ENCODE results near the gene HEPN1. TPM values are rescaled to one million over a fixed set of nuclear protein-coding genes. Genes with fewer than 3 reads are reported as not detected.

Gene HEPN1
- polyA plus RNA-seq, 2 of the 4 experiments (the other 2 are of a cell fraction): not detected

DNA sequence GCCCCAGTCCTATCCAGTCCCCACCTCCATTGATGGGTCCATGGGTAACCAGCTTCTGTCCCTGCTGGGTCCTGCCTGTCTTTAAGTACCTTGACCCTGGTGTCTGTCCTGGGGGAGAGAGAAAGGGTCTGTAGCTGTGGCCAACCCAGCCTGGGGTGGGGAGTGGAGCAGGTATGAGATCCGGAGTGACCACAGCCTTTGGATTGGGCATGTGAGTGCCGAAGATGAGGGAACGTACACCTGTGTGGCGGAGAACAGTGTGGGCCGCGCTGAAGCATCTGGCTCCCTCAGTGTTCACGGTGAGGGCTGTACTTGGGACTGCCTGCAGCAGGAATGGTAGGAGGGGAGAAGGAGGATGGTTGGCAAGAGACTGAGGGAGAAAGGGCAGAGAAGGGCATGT, 48.6 kb upstream of the HEPN1 start:
- ATAC-seq (no peak), FAIRE-seq (no peak), DNase-seq (ENCODE audit: low read depth in 1 of 2, low spot score in 1 of 2) (no peak)
- no peak for TF ChIP-seq REST (IDR thresholded peaks at IDR 0.05)
- no peak for TF ChIP-seq POLR2A (IDR thresholded peaks at IDR 0.05; ENCODE audit: low read length)
- no peak for TF ChIP-seq FOXS1 (CRISPR knock-in tag; IDR thresholded peaks at IDR 0.05)
- TF ChIP-seq ZSCAN20 (CRISPR knock-in tag; IDR thresholded peaks at IDR 0.05): no peak
- TF ChIP-seq, protein P1, sequence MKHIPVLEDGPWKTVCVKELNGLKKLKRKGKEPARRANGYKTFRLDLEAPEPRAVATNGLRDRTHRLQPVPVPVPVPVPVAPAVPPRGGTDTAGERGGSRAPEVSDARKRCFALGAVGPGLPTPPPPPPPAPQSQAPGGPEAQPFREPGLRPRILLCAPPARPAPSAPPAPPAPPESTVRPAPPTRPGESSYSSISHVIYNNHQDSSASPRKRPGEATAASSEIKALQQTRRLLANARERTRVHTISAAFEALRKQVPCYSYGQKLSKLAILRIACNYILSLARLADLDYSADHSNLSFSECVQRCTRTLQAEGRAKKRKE (CRISPR knock-in tag; IDR thresholded peaks at IDR 0.05; ENCODE audit: low read depth): no peak
- no peak for TF ChIP-seq JUN (IDR thresholded peaks at IDR 0.05)
- Histone ChIP-seq H3K4me3 (no peak overlapping the region), H3K27ac (no peak overlapping the region), H3K9me3 (0 out of 3 replicates have a peak, but pooled peaks cover 3% of the 10 kb centered on the region), H3K4me1 (peaks cover 4% of the 10 kb centered on the region; the same call in 2 of the 3 replicates), H3K4me2 (no peak overlapping the region)
- 82% methylated on average over 7 of the region's 7 CpGs for WGBS (ENCODE audit: missing lambda C conversion rate)
- CTCF ChIA-PET: interaction anchor here (0.8 kb wide), 1 partner anchor 124 kb away, joined by 3 read pairs; no protein-coding TSS in a partner anchor
- POLR2A ChIA-PET: no interaction called here

DNA sequence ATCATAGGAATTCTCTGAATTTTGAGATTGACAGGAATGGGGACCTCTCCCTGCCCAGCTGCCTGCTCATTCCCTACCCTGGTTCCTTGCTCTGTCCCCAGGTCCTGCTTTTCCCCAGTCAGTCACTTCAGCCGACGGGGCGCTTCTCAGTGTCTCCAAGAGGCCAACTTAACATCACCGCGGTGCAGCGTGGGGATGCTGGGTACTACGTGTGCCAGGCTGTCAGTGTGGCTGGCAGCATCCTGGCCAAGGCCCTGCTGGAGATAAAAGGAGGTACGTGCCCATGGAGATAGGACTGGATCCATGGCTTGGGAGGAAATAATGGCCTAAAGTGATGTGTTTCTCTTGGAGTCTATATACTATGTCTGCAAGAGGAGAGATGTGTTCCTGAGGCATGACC, 46.8 kb upstream of the HEPN1 start:
- CTCF ChIA-PET: interaction anchor here (0.6 to 1.5 kb wide), 2 partner anchors 36 to 71 kb away, joined by 3 read pairs; no protein-coding TSS in a partner anchor
- DNase-seq (ENCODE audit: low read depth in 1 of 2, low spot score in 1 of 2) (no peak), FAIRE-seq (no peak), ATAC-seq (no peak)
- WGBS (ENCODE audit: missing lambda C conversion rate): 42% methylated on average over 8 of the region's 8 CpGs
- Histone ChIP-seq H3K4me2 (no peak overlapping the region), H3K9me3 (no peaks in the 10 kb centered on the region), H3K4me3 (no peak overlapping the region), H3K27ac (no peak overlapping the region), H3K4me1 (peaks cover 6% of the 10 kb centered on the region; the same call in 1 of the 3 replicates)
- TF ChIP-seq MAZ (IDR thresholded peaks at IDR 0.05; ENCODE audit: borderline replicate concordance, low read depth, low read length) (no peak), NR3C1 (IDR thresholded peaks at IDR 0.05) (no peak), FOSB (CRISPR knock-in tag; IDR thresholded peaks at IDR 0.05) (no peak), POLR2AphosphoS2 (conservative IDR thresholded peaks at IDR 0.05; ENCODE audit: low read length) (no peak), CEBPB (IDR thresholded peaks at IDR 0.05) (no peak), GATA3 (IDR thresholded peaks at IDR 0.05; ENCODE audit: borderline replicate concordance) (no peak)
- POLR2A ChIA-PET: no interaction called here

DNA sequence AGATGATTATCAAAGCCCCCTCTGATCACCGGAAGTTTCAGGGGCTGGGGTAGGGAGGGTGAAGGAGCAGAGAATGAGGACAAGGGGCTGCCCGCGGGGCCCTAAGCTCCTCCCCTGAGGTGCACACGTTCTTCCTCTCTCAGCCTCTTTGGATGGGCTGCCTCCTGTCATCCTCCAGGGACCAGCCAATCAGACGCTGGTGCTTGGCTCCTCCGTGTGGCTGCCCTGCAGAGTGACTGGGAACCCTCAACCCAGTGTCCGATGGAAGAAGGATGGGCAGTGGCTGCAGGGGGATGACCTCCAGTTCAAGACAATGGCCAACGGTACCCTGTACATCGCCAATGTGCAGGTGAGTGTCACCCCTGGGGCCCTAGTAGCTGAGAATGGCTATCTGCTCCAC, 46.3 kb upstream of the HEPN1 start:
- no peak overlapping the region for H3K27ac ChIP-seq
- DNase-seq (ENCODE audit: low read depth in 1 of 2, low spot score in 1 of 2) (no peak), FAIRE-seq (no peak), ATAC-seq (no peak)
- no peak overlapping the region for H3K4me3 ChIP-seq
- 40% methylated on average over 5 of the region's 9 CpGs for WGBS (ENCODE audit: missing lambda C conversion rate)
- peaks cover 6% of the 10 kb centered on the region; the same call in 1 of the 3 replicates for H3K4me1 ChIP-seq
- ChIA-PET POLR2A (no interaction called here), CTCF (interaction anchor here (0.6 kb wide), 1 partner anchor 36 kb away, joined by 3 read pairs; no protein-coding TSS in a partner anchor)
- H3K4me2 ChIP-seq: no peak overlapping the region
- H3K9me3 ChIP-seq: no peaks in the 10 kb centered on the region
- TF ChIP-seq BHLHE40 (IDR thresholded peaks at IDR 0.05; ENCODE audit: low read depth, low read length) (no peak), HOXB13 (CRISPR knock-in tag; IDR thresholded peaks at IDR 0.05; ENCODE audit: low read depth) (no peak), JUNB (IDR thresholded peaks at IDR 0.05) (no peak), USF2 (IDR thresholded peaks at IDR 0.05) (no peak), HOXB5 (CRISPR knock-in tag; IDR thresholded peaks at IDR 0.05) (no peak), MAZ (IDR thresholded peaks at IDR 0.05; ENCODE audit: borderline replicate concordance, low read depth, low read length) (no peak), RAD21 (conservative IDR thresholded peaks at IDR 0.05 in 1 of 2, IDR thresholded peaks at IDR 0.05 in 1 of 2) (no peak), PHF8 (IDR thresholded peaks at IDR 0.05; ENCODE audit: borderline replicate concordance, low read depth) (no peak), CHD2 (IDR thresholded peaks at IDR 0.05; ENCODE audit: low read length, partially characterized antibody) (no peak), POLR2AphosphoS2 (conservative IDR thresholded peaks at IDR 0.05; ENCODE audit: low read length) (no peak), RNF2 (IDR thresholded peaks at IDR 0.05; ENCODE audit: borderline replicate concordance, low read depth) (no peak)
- TF ChIP-seq, protein P2, sequence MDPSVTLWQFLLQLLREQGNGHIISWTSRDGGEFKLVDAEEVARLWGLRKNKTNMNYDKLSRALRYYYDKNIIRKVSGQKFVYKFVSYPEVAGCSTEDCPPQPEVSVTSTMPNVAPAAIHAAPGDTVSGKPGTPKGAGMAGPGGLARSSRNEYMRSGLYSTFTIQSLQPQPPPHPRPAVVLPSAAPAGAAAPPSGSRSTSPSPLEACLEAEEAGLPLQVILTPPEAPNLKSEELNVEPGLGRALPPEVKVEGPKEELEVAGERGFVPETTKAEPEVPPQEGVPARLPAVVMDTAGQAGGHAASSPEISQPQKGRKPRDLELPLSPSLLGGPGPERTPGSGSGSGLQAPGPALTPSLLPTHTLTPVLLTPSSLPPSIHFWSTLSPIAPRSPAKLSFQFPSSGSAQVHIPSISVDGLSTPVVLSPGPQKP (IDR thresholded peaks at IDR 0.05; ENCODE audit: low read depth, low read length): no peak
- TF ChIP-seq, protein P3, sequence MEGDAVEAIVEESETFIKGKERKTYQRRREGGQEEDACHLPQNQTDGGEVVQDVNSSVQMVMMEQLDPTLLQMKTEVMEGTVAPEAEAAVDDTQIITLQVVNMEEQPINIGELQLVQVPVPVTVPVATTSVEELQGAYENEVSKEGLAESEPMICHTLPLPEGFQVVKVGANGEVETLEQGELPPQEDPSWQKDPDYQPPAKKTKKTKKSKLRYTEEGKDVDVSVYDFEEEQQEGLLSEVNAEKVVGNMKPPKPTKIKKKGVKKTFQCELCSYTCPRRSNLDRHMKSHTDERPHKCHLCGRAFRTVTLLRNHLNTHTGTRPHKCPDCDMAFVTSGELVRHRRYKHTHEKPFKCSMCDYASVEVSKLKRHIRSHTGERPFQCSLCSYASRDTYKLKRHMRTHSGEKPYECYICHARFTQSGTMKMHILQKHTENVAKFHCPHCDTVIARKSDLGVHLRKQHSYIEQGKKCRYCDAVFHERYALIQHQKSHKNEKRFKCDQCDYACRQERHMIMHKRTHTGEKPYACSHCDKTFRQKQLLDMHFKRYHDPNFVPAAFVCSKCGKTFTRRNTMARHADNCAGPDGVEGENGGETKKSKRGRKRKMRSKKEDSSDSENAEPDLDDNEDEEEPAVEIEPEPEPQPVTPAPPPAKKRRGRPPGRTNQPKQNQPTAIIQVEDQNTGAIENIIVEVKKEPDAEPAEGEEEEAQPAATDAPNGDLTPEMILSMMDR (IDR thresholded peaks at IDR 0.05): no peak
- TF ChIP-seq, protein P4, sequence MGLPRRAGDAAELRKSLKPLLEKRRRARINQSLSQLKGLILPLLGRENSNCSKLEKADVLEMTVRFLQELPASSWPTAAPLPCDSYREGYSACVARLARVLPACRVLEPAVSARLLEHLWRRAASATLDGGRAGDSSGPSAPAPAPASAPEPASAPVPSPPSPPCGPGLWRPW (IDR thresholded peaks at IDR 0.05): no peak
